HEK293T (cell line): ENCODE results near the gene AAR2.

ENCODE experiments used
- FOXM1 ChIP-seq: fragments of 450-650 bp; IDR thresholded peaks from 2 replicates; pipeline ENCODE4 v1.6.1; 2017; ENCODE audit warnings: mild to moderate bottlenecking, borderline replicate concordance
- NFRKB ChIP-seq: fragments of 450-650 bp; IDR thresholded peaks from 2 replicates; pipeline ENCODE4 v1.6.1; 2016; ENCODE audit warnings: mild to moderate bottlenecking, moderate library complexity
- PKNOX1 ChIP-seq: fragments of 450-650 bp; IDR thresholded peaks from 2 replicates; pipeline ENCODE4 v1.6.1; 2016
- SP1 ChIP-seq: fragments of 450-650 bp; IDR thresholded peaks from 2 replicates; pipeline ENCODE4 v1.6.1; 2017
- TARDBP ChIP-seq: fragments of 450-650 bp; IDR thresholded peaks from 2 replicates; pipeline ENCODE4 v1.6.1; 2016

- TF ChIP-seq FOXM1 (no peak), PKNOX1 (no peak), TARDBP (no peak), SP1 (no peak), NFRKB (no peak)
Observed at GRCh38 chr20:36279776-36280175, 43.5 kb downstream of the AAR2 start.
